GM12872 (cell line): ENCODE results near the gene EIF3M.

Experiments
- CTCF ChIP-seq: IDR thresholded peaks from 3 replicates; pipeline ENCODE4 v1.5.1; 2011; ENCODE audit warnings: low read depth, mild to moderate bottlenecking, low read length, moderate library complexity; ENCODE audit not compliant: insufficient read depth

Gene EIF3M

GRCh38 chr11:32575070-32575469 is 8.6 kb upstream of the EIF3M start:
- TF ChIP-seq CTCF = no peak

DNA sequence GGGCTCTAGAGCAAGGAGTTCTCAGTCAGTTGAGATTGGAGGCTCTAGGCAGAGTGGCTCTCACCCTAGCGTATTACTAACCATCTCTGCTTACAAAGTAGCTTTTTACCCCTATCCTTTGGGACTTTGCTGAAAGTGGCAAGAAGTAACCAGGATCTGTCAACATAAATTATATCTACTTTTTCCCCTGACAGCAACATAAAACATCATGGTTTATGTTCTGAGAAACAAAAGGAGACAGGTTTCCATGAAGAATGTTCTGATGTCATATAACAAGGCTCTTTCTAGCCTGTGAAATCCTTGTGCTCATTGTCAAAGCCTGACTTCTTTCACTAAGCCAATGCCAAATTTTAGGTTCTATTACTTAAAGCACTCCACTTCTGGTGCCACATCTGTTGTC is 7.2 kb upstream of the EIF3M start:
- no peak for TF ChIP-seq CTCF

DNA sequence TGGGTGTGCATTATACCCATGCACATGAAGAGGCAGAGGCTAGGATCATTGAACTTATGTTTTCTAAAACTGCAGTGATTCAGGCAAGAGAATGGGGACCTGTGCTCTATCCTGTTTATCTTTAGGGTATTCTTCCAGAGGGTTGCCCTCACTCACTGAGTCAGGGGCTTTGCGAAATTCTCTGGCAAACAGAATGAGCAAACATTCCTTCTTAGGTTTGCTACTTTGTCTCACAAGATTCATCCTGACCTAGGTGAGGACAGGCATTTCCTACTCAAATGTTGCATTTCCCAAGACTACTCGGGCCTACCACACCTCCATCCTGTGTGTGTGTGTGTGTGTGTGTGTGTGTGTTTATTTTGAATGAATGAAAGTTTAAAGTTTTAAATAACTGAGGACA is 2.7 kb upstream of the EIF3M start:
- TF ChIP-seq CTCF = no peak

- no peak for TF ChIP-seq CTCF
These were observed 2.1 kb upstream of the EIF3M start for GRCh38 chr11:32581556-32581955.

- TF ChIP-seq CTCF = no peak
These were observed 1.3 kb downstream of the EIF3M start for GRCh38 chr11:32584921-32585320.

DNA sequence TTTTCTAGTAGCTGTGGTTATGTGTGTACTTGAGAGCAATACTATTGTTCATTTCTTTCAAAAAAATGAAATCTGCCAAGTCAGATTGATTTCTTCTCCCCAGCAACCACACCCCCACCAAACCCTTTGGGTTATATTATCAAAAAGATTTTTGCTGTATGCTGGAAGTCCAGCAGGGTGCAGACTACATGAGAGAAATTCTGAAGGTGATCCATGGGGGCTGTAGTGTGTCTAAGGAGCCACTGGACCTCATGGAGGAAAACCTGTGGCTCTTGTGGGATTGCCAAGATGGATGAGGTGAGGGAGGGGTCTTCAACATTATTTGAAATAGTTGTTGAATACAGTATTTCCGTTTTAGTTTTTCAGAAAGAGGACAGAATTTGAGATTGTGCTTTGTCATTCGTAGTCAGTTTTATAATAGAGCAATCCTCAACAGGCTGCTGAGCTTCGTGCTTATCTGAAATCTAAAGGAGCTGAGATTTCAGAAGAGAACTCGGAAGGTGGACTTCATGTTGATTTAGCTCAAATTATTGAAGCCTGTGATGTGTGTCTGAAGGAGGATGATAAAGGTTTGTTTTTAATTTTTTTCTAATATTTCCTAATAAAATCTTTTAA is 3.1 kb downstream of the EIF3M start:
- TF ChIP-seq CTCF = peak; percentile 25; the same call in 1 of the 3 replicates

GRCh38 chr11:32594272-32594671 is 10.6 kb downstream of the EIF3M start:
- TF ChIP-seq CTCF = no peak
